ENCODE measurements around the gene MCTP2.
"Not testable (repeated sequence)": the region's sequence is repeated elsewhere in the genome, so short reads cannot be mapped to it uniquely, and the experiment has no call there.

The MCTP2 gene

DNA sequence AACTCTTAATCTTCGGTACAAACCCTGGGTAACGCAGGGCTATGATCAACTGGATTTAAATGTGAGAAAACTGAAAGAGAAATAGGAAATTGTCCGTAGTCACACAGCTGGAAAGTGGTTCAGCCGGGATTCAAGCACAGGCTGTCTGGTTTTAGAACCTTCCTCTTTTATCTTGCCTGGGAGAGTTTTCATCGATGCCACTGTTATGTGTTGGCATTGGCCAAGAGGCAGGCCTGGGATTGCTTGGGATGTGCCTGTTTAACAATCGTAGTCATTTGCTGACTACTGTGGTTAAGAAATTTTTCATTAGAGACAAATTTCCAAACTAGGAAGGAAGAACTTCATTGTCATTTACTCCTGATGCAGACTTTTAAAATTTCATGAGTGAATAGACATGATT is 4.3 kb downstream of the MCTP2 start:
- DNase-seq = no peak

DNA sequence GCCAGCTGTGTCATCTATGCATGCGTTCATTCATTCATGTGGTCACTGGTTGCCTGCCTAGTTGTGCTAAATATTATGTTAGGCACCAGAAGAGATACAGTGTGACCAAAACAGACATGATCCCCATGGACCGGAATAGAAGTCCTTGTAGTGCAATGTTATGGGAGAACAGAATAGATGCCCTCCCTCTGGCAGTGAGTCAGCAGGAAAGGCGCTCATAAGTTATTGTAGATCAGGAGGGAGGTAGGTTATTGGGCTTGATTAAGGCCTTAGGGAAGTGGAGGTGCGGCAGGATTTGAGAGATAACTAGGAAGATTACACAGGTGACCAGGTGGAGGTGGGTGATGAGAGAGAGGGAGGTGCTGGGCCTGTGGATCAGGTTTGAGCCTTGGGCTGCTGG is 5.2 kb downstream of the MCTP2 start:
- no peak for DNase-seq

DNA sequence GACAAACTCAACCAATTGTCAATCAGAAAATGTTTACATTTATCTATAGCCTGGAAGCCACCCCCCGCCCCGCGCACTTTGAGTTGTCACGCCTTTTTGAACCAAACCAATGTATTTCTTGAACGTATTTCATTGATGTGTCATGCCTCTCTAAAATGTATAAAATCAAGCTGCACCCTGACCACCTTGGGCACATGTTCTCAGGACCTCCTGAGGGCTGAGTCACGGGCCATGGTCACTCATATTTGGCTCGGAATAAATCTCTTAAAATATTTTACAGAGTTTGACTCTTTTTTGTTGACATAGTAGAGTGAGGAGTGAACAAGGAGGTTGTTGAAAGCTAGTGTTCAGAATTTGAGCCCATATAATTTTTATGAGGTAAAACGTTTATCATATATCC is 6.5 kb downstream of the MCTP2 start:
- no peak for DNase-seq

DNA sequence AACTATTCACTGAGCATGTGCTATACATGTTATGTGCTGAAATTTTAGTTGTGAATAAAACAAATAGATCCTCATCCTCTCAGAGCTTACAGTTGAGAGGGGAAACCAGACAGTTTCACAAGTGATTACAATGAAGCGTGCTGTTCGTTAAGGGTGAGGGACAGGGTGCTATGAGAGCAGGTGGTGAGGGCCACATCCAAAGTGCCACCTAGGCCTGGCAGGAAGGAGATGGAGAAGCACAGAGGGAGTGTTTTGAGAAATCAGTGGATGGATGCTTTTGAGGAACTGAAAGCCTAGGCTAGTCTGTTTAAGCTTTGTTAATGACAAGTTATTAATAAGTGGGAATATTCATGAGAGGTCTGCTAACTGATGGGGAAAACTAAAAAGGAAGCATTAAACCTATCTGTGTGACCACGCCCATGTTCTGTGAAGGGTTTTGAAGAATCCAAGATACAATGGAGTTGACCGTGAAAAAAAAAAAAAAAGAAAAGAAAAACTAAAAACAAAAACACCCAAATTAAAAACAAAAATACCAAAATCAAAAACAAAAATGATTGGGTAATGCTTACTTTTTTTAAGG is 7.3 kb downstream of the MCTP2 start:
- DNase-seq = no peak

DNA sequence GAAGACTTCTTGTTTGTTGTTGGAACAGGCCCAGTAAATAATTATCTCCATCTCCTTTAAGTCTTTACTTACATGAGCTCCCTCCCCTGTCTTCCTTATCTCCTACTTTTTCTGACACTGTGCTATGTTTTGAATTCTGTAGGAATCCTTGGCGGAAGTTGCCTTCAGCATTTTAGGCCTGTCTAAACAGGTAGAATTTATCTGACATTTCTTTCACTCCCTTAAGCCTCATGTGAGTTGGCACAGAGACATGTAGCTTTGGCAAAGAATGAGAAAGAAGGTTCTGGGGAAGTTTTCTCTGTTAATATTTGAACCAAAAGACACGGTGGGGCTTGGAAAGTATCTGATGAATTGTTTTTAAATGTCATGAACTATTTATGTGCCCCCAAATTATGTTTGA is 8.1 kb downstream of the MCTP2 start:
- no peak for DNase-seq

DNA sequence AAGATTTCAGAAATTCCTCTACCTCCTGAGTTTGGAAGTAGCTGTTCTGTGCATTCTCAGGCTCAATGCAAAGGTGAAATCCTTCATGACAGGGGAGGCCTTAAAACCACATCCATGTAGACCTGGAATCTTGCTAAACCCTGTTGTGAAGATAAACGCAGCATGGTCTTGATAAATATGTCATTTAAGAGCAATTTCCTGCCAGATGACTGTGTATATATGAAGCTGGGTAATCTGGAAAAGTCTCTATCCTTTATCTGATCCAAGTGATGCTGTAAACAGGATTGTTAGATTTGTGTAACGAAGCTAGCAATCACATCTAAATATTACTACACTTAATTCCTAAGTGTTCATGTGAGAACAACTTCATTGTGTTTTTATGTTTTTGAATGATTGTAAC is 9.1 kb downstream of the MCTP2 start:
- DNase-seq = no peak

DNA sequence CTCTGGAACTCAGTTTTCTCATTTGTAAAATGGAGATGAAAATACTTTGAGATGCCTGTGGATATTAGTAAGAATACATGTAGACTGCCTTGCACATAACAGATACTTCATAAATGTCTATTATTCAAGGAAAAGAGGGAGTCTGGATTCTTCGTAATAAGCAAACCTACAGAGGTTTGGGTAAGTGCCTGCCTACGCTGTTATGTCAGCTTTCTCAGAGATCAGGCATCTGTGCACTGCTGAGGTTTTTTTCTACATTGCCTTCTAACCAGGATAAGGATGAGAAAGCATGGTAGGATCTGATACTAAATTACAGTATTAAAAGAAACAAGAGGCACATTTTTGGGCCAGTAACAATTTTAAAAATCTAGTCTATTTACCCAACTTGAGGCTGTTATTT is 10.9 kb downstream of the MCTP2 start:
- no peak for DNase-seq

DNA sequence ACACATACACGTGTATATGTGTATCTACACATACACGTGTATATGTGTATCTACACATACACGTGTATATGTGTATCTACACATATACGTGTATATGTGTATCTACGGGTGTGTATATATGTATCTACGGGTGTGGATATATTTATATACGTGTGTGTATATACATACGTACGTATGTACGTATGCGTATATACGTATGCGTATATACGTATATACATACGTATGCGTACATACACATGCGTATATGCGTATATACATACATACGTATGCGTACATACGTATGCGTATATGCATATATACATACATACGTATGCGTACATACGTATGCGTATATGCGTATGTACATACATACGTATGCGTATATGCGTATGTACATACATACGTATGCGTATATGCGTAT is 11.6 kb downstream of the MCTP2 start:
- DNase-seq = not testable (repeated sequence)

DNA sequence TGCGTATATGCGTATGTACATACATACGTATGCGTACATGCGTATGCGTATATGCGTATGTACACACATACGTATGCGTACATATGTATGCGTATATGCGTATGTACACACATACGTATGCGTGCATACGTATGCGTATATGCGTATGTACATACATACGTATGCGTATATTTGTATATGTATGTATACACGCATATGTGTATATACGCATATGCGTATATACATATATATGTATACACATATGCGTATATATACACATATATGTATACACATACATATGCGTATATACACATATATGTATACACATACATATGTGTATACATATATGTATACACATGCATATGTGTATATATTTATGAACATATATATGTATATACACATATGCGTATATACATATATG is 12.1 kb downstream of the MCTP2 start:
- no peak for DNase-seq

DNA sequence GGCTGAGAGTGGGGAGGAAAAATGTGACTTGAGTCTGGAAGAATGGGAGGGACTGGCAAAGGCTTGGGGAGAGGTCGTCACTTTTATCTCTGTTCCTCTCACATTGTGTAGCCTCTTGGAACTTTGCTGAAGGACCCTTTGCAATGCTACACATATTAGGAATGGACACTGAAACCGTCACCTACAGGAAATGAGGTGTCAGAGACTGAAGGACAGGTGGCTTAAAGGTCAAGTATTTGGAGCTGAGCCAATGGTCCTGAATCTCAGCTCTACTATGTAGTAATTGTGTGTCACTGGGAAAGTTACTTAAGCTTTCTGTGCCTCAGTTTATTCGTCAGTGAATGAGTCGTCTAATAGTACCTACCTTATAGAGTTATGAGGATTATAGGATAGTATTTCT is 14.7 kb downstream of the MCTP2 start:
- DNase-seq = no peak

DNA sequence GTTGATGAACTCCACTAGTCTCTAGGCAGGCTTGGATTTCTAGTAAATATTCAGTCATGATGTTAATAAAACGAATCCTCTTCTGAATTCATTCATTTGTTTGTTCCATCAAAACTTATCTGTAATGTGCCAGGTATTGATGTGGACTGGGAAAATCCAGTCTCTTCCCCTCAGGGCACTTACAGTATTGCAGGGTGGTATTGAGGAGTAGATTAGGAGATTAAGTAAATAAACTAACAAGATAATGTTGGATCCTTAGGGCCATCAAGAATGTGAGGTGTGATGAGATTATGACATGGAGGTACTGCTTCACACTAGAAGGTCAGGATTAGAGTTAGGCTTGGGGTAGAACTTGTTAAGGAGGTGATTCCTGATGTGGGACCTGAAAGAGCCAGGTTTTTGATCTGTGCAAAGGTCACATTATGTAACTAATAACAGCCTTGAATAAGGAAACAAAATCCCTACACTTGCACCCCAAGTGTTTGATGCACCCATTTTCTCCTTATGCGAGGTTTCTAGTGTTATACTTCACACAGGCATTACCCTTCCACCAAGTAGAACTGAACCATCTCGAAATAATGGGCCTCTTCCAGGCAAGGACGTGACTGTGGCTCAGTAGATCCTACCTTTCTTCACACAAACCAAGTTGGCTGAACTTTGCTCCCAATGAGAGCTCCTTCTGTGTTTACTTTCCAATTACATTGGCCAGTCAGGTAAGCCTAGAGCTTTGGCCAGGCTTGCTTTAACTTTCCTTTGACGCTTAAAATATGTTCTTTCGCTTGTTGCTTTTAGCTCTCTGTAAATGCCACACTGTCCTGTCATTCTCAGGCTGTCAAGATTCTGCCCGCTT is 16.7 kb downstream of the MCTP2 start:
- DNase-seq = no peak

DNA sequence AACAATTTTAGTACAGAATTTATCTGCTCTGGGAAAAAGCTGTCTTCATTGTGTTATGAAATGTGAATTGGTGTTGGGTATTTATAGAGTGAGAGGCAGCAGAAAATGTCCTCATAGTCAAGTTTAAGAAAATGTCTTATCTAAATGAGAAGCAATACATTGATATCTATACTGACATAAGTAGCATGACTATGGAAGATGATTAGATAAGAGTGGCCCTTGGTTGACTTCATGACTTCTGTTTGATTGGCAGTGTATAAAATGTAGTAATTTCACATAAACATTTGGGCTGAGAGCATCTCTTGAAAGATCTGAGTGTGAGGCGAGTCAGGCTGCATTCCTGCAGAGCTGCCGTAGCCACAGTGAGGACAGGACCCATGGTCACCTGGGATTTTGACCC is 19.4 kb downstream of the MCTP2 start:
- DNase-seq = no peak

DNA sequence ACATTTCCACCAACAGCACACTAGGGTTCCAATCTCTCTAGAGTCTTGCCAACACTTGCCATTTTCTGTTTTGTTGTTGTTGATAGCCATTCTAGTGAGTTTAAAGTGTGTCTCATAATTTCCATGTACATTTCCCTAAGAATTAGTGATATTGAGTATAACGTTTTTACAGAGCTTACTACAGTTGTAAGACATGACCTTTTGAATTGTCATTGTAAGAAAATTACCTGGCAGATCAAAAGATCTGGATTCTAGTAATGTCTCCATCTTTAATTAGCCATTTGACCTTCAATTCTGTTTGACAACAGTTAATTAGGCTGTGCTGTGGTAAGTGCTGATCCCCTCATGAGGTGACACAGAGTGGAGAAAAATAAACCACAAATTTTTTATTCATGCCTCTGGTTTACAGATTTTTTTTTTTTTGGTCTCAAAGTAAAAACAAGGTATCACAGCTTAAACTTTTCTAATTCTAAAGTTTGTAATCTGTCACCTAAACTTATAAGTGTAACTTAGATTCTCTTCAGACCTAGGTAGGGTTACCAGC is 20.9 kb downstream of the MCTP2 start:
- no peak for DNase-seq

DNA sequence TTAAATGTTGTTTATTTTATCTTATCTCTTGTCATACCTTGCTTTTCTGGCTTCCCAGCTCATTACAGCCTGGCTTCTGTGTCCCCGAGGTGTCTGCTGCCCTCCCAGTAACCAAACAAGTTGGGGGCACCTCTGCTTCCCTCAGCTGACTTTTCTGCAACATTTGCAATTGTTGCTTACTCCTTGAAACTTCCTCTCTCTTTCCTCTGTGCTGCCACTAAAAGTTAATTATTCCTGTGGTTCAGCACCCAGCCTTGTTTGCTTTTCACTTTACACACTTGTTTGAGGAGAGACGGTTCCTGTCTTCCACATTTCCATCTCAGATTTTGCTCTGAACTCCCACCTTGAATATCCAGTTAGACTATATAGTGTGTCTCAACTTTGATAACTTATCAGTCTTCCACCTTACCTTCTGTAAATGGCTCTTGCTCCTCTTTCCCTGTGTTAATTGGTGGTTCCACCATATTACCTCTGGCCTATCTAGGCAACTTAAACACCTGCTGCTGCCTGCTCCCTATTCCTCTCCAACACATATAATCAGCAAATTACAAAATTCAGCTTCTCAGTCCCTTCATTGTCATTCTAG is 21.6 kb downstream of the MCTP2 start:
- no peak for DNase-seq

DNA sequence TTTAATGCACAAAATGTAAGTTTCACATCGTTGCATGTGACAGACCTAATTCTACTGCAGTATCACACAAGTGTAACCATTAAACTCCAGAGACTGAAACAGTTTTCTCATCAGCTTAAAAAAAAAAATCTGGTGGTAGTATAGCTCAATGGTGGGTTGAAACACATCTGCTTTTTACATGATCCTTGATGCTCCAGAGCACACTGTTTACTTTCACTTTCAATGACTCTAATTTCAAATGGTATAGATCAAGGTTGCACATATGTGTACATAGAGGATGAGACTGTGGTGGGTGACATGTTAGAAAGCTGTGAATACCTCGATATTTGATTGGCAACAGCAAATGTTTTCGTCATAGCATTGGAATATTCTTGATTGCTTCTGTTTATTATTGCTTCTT is 22.4 kb downstream of the MCTP2 start:
- DNase-seq = no peak

DNA sequence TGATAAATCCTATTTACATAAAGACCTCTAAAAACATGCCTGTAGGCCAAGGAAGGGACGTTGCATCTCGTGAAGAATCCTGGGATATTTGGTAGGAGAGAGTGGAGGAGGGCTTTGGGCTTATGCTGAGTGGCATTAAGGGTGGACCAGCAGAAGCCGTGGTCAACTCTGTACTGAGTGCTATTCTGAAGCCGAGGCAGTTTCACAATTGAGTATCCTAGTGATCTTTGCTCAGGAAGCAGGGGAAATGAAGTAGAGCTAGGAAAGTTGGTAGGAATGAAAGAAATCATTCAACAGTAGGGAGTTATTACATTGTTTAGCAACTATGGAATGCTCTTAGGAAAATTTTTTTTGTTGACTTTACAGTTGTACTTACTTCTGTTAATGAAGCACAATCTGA is 24.2 kb downstream of the MCTP2 start:
- no peak for DNase-seq

DNA sequence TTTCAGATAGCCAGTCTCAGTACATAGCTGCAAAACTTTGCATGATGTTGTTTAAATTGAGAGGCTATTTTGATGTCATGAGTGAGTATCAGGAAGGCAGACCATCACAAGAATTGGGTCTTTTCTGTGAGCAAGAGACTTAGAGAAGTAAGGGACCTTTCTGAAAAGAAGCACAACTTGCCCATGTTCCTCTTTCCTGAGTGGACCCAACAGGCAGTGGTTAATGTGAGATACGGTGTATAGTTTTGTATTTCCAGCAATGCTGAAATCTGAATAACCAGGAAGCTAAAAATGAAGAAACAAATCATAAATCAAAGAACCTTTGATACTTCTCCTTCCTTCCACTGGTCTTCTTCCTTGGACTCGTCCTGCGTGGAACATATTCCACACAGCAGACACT is 25.1 kb downstream of the MCTP2 start:
- no peak for DNase-seq

DNA sequence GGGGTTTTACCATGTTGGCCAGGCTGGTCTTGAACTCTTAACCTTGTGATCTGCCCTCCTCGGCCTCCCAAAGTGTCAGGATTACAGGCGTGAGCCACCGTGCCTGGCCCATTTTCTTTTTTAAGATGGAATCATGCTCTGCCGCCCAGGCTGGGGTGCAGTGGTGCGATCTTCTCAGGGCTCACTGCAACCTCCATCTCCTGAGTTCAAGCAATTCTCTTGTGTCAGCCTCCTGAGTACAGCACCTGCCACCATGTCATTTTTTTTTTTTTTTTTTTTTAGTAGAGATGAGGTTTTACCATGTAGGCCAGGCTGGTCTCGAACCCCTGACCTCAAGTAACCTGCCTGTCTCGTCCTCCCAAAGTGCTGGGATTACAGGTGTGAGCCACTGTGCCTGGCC is 26.4 kb downstream of the MCTP2 start:
- DNase-seq = not testable (repeated sequence)

DNA sequence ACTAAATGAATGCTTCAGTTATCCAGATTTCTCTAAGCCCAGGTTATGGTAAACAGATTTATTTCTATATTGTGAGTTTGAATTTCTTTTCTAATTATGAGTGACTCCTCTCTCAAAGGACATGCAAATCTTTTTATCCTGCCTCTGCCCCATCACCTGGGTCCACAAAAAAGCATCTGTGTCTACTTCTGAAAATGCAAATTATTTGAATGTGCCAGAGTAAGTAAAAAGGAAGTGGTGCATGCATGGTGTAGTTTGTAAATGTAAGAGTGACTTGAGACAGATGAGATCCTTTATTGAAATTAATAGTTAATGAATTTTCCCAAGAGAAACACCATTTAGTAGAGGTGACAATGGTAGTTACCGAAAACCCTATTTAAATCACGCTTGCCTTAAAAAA is 26.9 kb downstream of the MCTP2 start:
- no peak for DNase-seq

DNA sequence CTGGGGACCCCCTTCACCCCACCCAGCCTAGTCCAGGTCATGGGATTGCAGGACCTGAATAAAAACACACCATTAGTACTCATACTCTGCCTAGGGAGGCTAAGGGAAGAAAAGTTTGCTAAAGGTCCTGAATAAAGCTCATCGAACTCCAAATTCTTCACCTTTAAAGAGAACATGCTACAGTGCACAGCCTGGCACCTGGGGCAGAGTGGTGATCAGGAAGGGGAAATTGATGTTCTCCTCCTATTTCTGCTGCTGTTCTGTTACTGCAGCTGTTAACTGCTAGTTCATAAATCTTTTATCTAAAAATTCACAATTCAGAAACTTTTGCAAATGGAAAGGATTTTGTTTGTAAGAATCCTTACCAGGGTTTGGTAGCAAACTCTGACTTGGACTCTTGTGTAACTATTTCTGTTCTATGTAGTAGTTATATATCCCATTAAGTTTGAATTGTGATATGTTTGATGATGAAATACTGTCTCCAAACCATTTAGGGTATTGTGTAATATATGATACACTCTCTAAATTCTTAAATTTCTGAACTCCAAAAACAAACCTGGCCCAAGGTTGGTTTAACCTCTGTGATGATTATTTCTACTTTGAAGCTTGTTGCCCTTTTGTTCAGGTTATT is 27.9 kb downstream of the MCTP2 start:
- no peak for DNase-seq

DNA sequence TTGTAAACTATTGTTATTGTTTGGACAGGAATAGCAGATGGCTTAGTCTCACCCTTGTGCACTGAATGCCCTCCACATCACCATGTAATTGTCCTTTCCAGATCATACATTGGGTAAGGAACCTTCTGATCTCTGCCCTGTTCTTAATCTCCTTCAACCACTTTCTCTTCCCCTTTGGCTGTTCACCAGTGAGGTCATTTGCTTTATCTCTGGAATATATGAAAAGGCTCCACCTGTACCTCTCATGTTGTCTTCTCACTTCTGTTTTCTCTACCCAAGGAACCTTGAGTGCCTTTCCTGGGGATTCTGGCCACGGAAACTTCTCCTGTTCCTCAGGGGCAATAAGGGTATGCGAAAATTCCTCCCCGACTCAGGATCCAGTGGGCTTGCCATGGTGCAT is 28.5 kb downstream of the MCTP2 start:
- DNase-seq = no peak

DNA sequence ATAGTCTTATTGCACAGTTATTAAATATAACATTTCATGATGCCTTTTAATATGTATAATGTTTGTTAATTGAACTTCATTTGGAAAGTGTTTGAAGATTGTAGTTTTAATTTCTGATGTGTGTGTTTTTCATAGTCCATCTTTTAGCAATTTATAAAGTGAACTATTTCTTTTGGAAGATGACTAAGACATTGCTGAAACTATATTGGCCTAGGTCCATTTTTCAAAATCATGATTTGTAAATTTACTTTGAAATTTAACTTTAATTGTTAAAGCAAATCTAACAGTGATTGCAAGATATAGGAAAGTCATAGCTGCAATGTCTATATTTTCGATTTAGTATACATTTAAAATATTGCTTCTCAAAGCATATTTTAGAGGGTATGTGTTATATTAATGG is 30.8 kb downstream of the MCTP2 start:
- no peak for DNase-seq

DNA sequence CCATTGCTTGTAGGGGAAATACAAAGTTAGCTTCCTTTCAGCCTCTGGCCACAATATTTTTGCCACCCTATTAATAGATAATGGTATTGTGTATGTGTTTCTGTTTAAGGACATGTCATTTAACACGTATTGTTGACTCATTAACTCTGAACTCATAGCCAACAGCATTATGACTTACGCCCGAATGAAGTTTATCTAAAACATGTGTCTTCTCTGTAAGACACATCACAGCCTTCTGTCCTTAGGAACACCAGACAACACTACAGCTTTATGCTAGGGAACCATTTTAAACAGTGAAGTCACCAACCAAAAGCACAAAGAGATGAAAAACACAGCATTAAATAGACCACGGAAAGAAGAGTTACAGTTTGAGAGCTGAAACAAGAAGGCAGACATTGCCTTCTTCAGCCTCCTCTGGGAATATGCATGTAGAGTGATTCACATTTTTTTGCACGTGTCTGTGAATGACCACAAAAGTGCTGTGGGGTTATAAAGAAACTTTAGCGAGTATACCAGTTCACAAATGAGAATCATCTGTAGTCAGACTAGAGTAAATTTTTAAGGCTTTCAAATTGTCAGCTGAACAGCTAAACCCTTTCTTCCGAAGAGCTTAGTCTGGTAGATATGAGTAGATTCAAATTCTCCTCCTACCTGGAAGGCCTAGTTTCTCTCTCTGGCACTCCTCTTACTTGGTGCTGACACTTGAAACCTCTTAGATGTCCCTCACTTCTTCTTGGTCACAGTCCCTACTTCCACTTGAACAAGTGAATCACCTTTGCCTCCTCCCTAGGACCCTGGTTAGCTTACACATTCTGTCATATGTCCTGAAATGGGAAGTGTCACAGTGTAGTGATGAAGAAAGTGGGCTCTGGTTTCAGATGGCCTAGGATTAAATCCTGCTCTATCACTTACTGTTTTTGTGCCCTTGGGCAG is 32.2 kb downstream of the MCTP2 start:
- DNase-seq = peak; percentile 81

All from fibroblast of skin of right biceps (primary cell).